Mammary epithelial cell (primary cell): ENCODE measurements around the gene ESPL1.

Experiments
- CTCF ChIP-seq, 2 donors: IDR thresholded peaks in 1 of 2; conservative IDR thresholded peaks in 1 of 2; 2 replicates each; pipeline ENCODE4 v1.5.1; 2011 to 2012; ENCODE audit warnings: inconsistent platforms in 2 of 2, low read length in 2 of 2, mild to moderate bottlenecking in 2 of 2, control low read depth in 1 of 2, low read depth in 1 of 2; ENCODE audit not compliant: insufficient read depth in 1 of 2; ENCODE audit errors: extremely low read depth in 1 of 2
- EZH2 ChIP-seq: IDR thresholded peaks from 2 replicates; pipeline ENCODE4 v1.6.1; 2012; ENCODE audit warnings: low read length, inconsistent platforms, borderline replicate concordance

DNA sequence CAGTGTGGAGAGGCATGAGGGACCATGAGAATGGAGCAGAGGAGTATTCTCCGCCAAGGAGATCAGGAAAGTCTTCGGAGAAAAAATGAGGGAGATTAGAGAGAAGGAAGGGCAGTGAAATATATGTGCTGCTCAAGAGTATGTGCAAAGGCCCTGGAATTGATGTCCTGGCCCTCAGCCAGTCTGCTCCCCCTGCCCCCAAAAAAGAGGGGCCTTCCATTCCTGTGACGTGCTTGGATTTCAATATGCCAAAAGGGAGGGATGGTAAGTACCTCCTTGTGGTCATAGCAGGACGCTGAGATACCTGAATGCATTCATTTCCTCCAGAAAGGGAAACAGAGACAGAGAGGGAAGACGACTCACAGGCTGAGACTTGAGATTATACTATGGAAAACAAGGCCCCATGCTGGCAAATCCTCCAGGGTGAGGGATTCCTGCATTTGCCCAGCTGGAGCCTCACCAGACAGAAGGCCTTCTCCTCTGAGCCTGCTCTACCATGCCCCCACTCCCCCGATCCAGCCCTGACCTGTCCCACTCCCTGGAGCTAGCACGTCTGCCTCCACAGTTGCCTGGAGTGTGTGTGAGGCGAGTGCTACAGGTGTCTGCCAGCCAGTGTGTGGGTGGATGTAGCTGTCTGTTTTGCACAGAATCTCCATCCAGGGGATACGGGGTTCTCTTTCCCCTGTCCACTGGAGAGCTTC lies 32.2 kb upstream of the ESPL1 start:
- TF ChIP-seq CTCF (conservative IDR thresholded peaks at IDR 0.05 in 1 of 2, IDR thresholded peaks at IDR 0.05 in 1 of 2; ENCODE audit: extremely low read depth in 1 of 2, insufficient read depth in 1 of 2, low read depth in 1 of 2, low read length in 2 of 2) (no peak), EZH2 (no peak)
